Brain microvascular endothelial cell (primary cell): ENCODE results near the gene RAB39B.

ENCODE experiments used
- DNase-seq: peaks from one replicate; pipeline ENCODE4 v3.0.0-alpha.2; 2020
- H3K27ac ChIP-seq: fragments of 250-450 bp; sonication (Bioruptor Pico); 2 replicates; pipeline ENCODE4 v1.5.1; 2020; ENCODE audit warnings: mild to moderate bottlenecking, moderate library complexity
- H3K27me3 ChIP-seq: fragments of 250-450 bp; sonication (Bioruptor Pico); replicated peaks from 2 replicates; pipeline ENCODE4 v1.5.1; 2020; ENCODE audit warnings: mild to moderate bottlenecking
- H3K36me3 ChIP-seq: fragments of 250-450 bp; sonication (Bioruptor Pico); replicated peaks from 2 replicates; pipeline ENCODE4 v1.5.1; 2020; ENCODE audit warnings: mild to moderate bottlenecking
- H3K4me3 ChIP-seq: 2 replicates; pipeline ENCODE4 v1.5.1; 2011; ENCODE audit warnings: low read depth, mild to moderate bottlenecking, control low read depth, low read length, moderate library complexity
- CTCF ChIP-seq: IDR thresholded peaks from 2 replicates; pipeline ENCODE4 v1.5.1; 2011; ENCODE audit warnings: low read depth, mild to moderate bottlenecking, moderate library complexity, low read length, control low read depth, inconsistent platforms; ENCODE audit errors: missing control alignments
- in situ Hi-C: cut with HindIII; loops from 2 replicates; pipeline ENCODE4 v1.10.0; 2017; ENCODE audit warnings: low sequenced_read_pairs, low pct_ligation_motif_present

The RAB39B gene

GRCh38 chrX:155218777-155219176 is 45.5 kb downstream of the RAB39B start:
- in situ Hi-C loops, result no loop called here
- no peaks in the 10 kb centered on the region for H3K36me3 ChIP-seq
- H3K27me3 ChIP-seq, result no peaks in the 10 kb centered on the region
- TF ChIP-seq CTCF, result no peak
- DNase-seq, result no peak
- no peak overlapping the region for H3K4me3 ChIP-seq
- H3K27ac ChIP-seq, result no peak overlapping the region

GRCh38 chrX:155216940-155217440 is 47.3 kb downstream of the RAB39B start:
- DNase-seq, result no peak
- Histone ChIP-seq H3K4me3 (peak overlapping the region; percentile 81), H3K27ac (peak overlapping the region; percentile 80), H3K36me3 (no peaks in the 10 kb centered on the region), H3K27me3 (no peaks in the 10 kb centered on the region)
- in situ Hi-C loops, result no loop called here
- no peak for TF ChIP-seq CTCF

GRCh38 chrX:155216179-155216939 is 47.9 kb downstream of the RAB39B start, which contains the start of gene VBP1:
TSS of gene VBP1 (plus strand) at chrX:155216460. CDS start at chrX:155216483, 23 bp downstream.
- peak within 1 kb of the TSS; percentile 81 for H3K4me3 ChIP-seq
- no peaks in the 10 kb centered on the region for H3K27me3 ChIP-seq
- TF ChIP-seq CTCF, result peak; percentile 59
- peak; percentile 93 for DNase-seq
- no peaks in the 10 kb centered on the region for H3K36me3 ChIP-seq
- H3K27ac ChIP-seq, result peak within 1 kb of the TSS; percentile 80
- in situ Hi-C loops, result no loop called here

GRCh38 chrX:155215443-155216178 is 48.7 kb downstream of the RAB39B start:
- TF ChIP-seq CTCF, result no peak
- peak overlapping the region; percentile 48 for H3K27ac ChIP-seq
- H3K27me3 ChIP-seq, result no peaks in the 10 kb centered on the region
- H3K36me3 ChIP-seq, result no peaks in the 10 kb centered on the region
- in situ Hi-C loops, result no loop called here
- peak overlapping the region; percentile 81 for H3K4me3 ChIP-seq
- DNase-seq, result peak; percentile 1

GRCh38 chrX:155213731-155214130 is 50.6 kb downstream of the RAB39B start:
- Histone ChIP-seq H3K4me3 (no peak overlapping the region), H3K27me3 (no peaks in the 10 kb centered on the region)
- in situ Hi-C loops, result no loop called here

More at GRCh38 chrX:155213731-155214130, 50.6 kb downstream of the RAB39B start:
- no peak for DNase-seq
- no peak for TF ChIP-seq CTCF
- Histone ChIP-seq H3K27ac (no peak overlapping the region), H3K36me3 (no peaks in the 10 kb centered on the region)
